Liver (tissue), 9 donors: ENCODE measurements around the gene UHRF2. TPM values are rescaled to one million over a fixed set of nuclear protein-coding genes. Genes with fewer than 3 reads are reported as not detected.
A peak's percentile ranks its signal among the peaks of the same experiment; 100 is the strongest.

ENCODE experiments used
- DNase-seq: peaks from one replicate; pipeline ENCODE4 v3.0.0-alpha.2; 2017; ENCODE audit warnings: low spot score
- H3K27ac ChIP-seq, 2 donors: one replicate each; pipeline ENCODE4 v1.7.0; 2013; ENCODE audit warnings: inconsistent platforms in 2 of 2, low read length in 2 of 2, control low read depth in 1 of 2, low read depth in 1 of 2, mild to moderate bottlenecking in 1 of 2
- H3K27me3 ChIP-seq, 4 donors: one replicate each; pipeline versions ENCODE4 v1.6.1 to v1.7.0; 2013; ENCODE audit warnings: low read length in 3 of 4, inconsistent platforms in 1 of 4, mild to moderate bottlenecking in 1 of 4, moderate library complexity in 1 of 4; ENCODE audit not compliant: control insufficient read depth in 4 of 4, insufficient read depth in 4 of 4
- H3K36me3 ChIP-seq, 4 donors: one replicate each; pipeline versions ENCODE4 v1.6.1 to v1.7.0; 2013; ENCODE audit warnings: low read length in 3 of 4, mild to moderate bottlenecking in 3 of 4, low read depth in 1 of 4, moderate library complexity in 1 of 4; ENCODE audit not compliant: control insufficient read depth in 4 of 4, insufficient read depth in 3 of 4
- H3K4me1 ChIP-seq, 4 donors: one replicate each; pipeline versions ENCODE4 v1.6.1 to v1.7.0; 2013; ENCODE audit warnings: low read length in 3 of 4, mild to moderate bottlenecking in 3 of 4, moderate library complexity in 1 of 4; ENCODE audit not compliant: control insufficient read depth in 4 of 4, insufficient read depth in 4 of 4
- H3K4me3 ChIP-seq, 3 donors: one replicate each; pipeline versions ENCODE4 v1.6.1 to v1.7.0; 2013; ENCODE audit warnings: low read length in 3 of 3, control low read depth in 1 of 3, low read depth in 1 of 3, mild to moderate bottlenecking in 1 of 3
- H3K9ac ChIP-seq, 2 donors: one replicate each; pipeline ENCODE4 v1.7.0; 2013; ENCODE audit warnings: low read length in 2 of 2, mild to moderate bottlenecking in 2 of 2, moderate library complexity in 2 of 2, control low read depth in 1 of 2, low read depth in 1 of 2
- H3K9me3 ChIP-seq, 4 donors: one replicate each; pipeline versions ENCODE4 v1.6.1 to v1.7.0; 2013; ENCODE audit warnings: low read length in 3 of 4; ENCODE audit not compliant: control insufficient read depth in 4 of 4
- ATF3 ChIP-seq: IDR thresholded peaks from 2 replicates; pipeline ENCODE4 v1.6.1; 2016; ENCODE audit warnings: antibody characterized with exemption
- CTCF ChIP-seq: fragments of 150-350 bp; IDR thresholded peaks from 2 replicates; pipeline ENCODE4 v1.5.1; 2017; ENCODE audit warnings: improper control_type of control experiment, low read depth, low read length; ENCODE audit not compliant: missing input control
- EGR1 ChIP-seq, 2 donors: IDR thresholded peaks; 2 replicates each; pipeline ENCODE4 v1.6.1; 2016 to 2018; ENCODE audit warnings: antibody characterized with exemption in 2 of 2, low read depth in 2 of 2
- FOXA1 ChIP-seq: IDR thresholded peaks from 2 replicates; pipeline ENCODE4 v1.6.1; 2016; ENCODE audit warnings: antibody characterized with exemption
- FOXA2 ChIP-seq: IDR thresholded peaks from 2 replicates; pipeline ENCODE4 v1.6.1; 2016; ENCODE audit warnings: antibody characterized with exemption
- GABPA ChIP-seq, 2 donors: IDR thresholded peaks in 1 of 2; conservative IDR thresholded peaks in 1 of 2; 2 replicates each; pipeline ENCODE4 v1.6.1; 2016; ENCODE audit warnings: antibody characterized with exemption in 2 of 2, mild to moderate bottlenecking in 1 of 2, moderate library complexity in 1 of 2
- HNF4A ChIP-seq, 2 donors: conservative IDR thresholded peaks; 2 replicates each; pipeline ENCODE4 v1.6.1; 2016; ENCODE audit warnings: antibody characterized with exemption in 2 of 2, mild to moderate bottlenecking in 2 of 2
- HNF4G ChIP-seq: IDR thresholded peaks from 2 replicates; pipeline ENCODE4 v1.6.1; 2016; ENCODE audit warnings: antibody characterized with exemption
- JUND ChIP-seq, 2 donors: IDR thresholded peaks; 2 replicates each; pipeline ENCODE4 v1.6.1; 2016; ENCODE audit warnings: antibody characterized with exemption in 2 of 2
- NR2F2 ChIP-seq: IDR thresholded peaks from 2 replicates; pipeline ENCODE4 v1.6.1; 2016; ENCODE audit warnings: antibody characterized with exemption
- RAD21 ChIP-seq, 2 donors: IDR thresholded peaks; 2 replicates each; pipeline ENCODE4 v1.6.1; 2016; ENCODE audit warnings: antibody characterized with exemption in 2 of 2, mild to moderate bottlenecking in 2 of 2
- RXRA ChIP-seq, 2 donors: IDR thresholded peaks; 2 replicates each; pipeline ENCODE4 v1.6.1; 2017 to 2018; ENCODE audit warnings: antibody characterized with exemption in 2 of 2, mild to moderate bottlenecking in 1 of 2
- SP1 ChIP-seq: IDR thresholded peaks from 2 replicates; pipeline ENCODE4 v1.6.1; 2018; ENCODE audit warnings: antibody characterized with exemption, mild to moderate bottlenecking
- TAF1 ChIP-seq: conservative IDR thresholded peaks from 2 replicates; pipeline ENCODE4 v1.6.1; 2016; ENCODE audit warnings: antibody characterized with exemption, mild to moderate bottlenecking
- YY1 ChIP-seq: IDR thresholded peaks from 2 replicates; pipeline ENCODE4 v1.6.1; 2016; ENCODE audit warnings: antibody characterized with exemption, mild to moderate bottlenecking
- WGBS: extraction: QIAGEN DNeasy Blood & Tissue Kit; methylation state at CpG from one replicate; pipeline ENCODE4 v1.1.7; 2013; 5-methylcytosine and 5-hydroxymethylcytosine counted together
- polyA plus RNA-seq, 2 donors: library from polyadenylated mRNA; stranded (reverse) in 1 of 2; unstranded in 1 of 2; fragments of 200-250 nt in 1 of 2; fragments of >200 nt in 1 of 2; fragmentation: Nextera tagmentation in 1 of 2; extraction: Ambion mirVana in 1 of 2; gene quantifications; one replicate each; pipeline versions ENCODE4 v1.2.1 to v1.2.3, GENCODE V29; 2013 to 2015
- total RNA-seq, 2 donors: library from RNA; depleted of rRNA; stranded (reverse); fragments of >200 nt; gene quantifications; one replicate each; pipeline ENCODE4 v1.2.3, GENCODE V29; 2014
- TF ChIP-seq, protein P1 (sequence below): IDR thresholded peaks from 2 replicates; pipeline ENCODE4 v1.6.1; 2016; ENCODE audit warnings: antibody characterized with exemption
- TF ChIP-seq, protein P2 (sequence below): IDR thresholded peaks from 2 replicates; pipeline ENCODE4 v1.6.1; 2016; ENCODE audit warnings: antibody characterized with exemption
- TF ChIP-seq, protein P3 (sequence below): IDR thresholded peaks from 2 replicates; pipeline ENCODE4 v1.6.1; 2016; ENCODE audit warnings: antibody characterized with exemption, mild to moderate bottlenecking
- donor health status: healthy.
- donor health status: healthy.
- donor health status: healthy.
- donor health status: healthy.
- donor health status: healthy.

The UHRF2 gene
- total RNA-seq (10 to 100 TPM; 26.0 to 34.1 TPM), polyA plus RNA-seq (1 to 10 TPM; 5.7 to 7.9 TPM)

GRCh38 chr9:6412487-6413364 is at the start of gene UHRF2:
Gene UHRF2, plus strand, starts transcription at chr9:6413199. Its CDS starts 292 bp downstream, at chr9:6413491.
- Histone ChIP-seq H3K9ac (peak within 1 kb of the TSS; percentile 50 to 81), H3K4me3 (peak within 1 kb of the TSS; percentile 69 to 99 (median 96)), H3K27ac (peak within 1 kb of the TSS; percentile 73 to 78), H3K9me3 (no peaks in the 10 kb centered on the region), H3K36me3 (no peaks in the 10 kb centered on the region), H3K4me1 (peaks cover 5 to 33% (median 16%) of the 10 kb centered on the region in 4 donors), H3K27me3 (no peaks in the 10 kb centered on the region)
- WGBS: 8% methylated on average over 88 of the region's 88 CpGs
- peak; percentile 99 for DNase-seq
- peak; percentile 59 for TF ChIP-seq FOXA2
- TF ChIP-seq NR2F2: peak; percentile 46
- TF ChIP-seq ATF3: no peak
- TF ChIP-seq, protein P1, sequence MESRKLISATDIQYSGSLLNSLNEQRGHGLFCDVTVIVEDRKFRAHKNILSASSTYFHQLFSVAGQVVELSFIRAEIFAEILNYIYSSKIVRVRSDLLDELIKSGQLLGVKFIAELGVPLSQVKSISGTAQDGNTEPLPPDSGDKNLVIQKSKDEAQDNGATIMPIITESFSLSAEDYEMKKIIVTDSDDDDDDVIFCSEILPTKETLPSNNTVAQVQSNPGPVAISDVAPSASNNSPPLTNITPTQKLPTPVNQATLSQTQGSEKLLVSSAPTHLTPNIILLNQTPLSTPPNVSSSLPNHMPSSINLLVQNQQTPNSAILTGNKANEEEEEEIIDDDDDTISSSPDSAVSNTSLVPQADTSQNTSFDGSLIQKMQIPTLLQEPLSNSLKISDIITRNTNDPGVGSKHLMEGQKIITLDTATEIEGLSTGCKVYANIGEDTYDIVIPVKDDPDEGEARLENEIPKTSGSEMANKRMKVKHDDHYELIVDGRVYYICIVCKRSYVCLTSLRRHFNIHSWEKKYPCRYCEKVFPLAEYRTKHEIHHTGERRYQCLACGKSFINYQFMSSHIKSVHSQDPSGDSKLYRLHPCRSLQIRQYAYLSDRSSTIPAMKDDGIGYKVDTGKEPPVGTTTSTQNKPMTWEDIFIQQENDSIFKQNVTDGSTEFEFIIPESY: peak; percentile 99
- TF ChIP-seq RXRA (IDR thresholded peaks at IDR 0.05): peak; percentile 53 to 55
- TF ChIP-seq CTCF: no peak
- TF ChIP-seq YY1: peak; percentile 94
- TF ChIP-seq SP1: peak; percentile 76
- TF ChIP-seq GABPA (IDR thresholded peaks at IDR 0.05 in 1 of 2, conservative IDR thresholded peaks at IDR 0.05 in 1 of 2): peak in 1 of 2 donors; percentile 66
- TF ChIP-seq TAF1: peak; percentile 60
- TF ChIP-seq HNF4A (conservative IDR thresholded peaks at IDR 0.05): peak; percentile 24 to 43
- no peak for TF ChIP-seq HNF4G
- TF ChIP-seq, protein P2, sequence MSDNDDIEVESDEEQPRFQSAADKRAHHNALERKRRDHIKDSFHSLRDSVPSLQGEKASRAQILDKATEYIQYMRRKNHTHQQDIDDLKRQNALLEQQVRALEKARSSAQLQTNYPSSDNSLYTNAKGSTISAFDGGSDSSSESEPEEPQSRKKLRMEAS: peak; percentile 87
- peak in 1 of 2 donors; percentile 27 for TF ChIP-seq RAD21 (IDR thresholded peaks at IDR 0.05)
- TF ChIP-seq FOXA1: no peak
- TF ChIP-seq JUND (IDR thresholded peaks at IDR 0.05): peak in 1 of 2 donors; percentile 32
- TF ChIP-seq, protein P3, sequence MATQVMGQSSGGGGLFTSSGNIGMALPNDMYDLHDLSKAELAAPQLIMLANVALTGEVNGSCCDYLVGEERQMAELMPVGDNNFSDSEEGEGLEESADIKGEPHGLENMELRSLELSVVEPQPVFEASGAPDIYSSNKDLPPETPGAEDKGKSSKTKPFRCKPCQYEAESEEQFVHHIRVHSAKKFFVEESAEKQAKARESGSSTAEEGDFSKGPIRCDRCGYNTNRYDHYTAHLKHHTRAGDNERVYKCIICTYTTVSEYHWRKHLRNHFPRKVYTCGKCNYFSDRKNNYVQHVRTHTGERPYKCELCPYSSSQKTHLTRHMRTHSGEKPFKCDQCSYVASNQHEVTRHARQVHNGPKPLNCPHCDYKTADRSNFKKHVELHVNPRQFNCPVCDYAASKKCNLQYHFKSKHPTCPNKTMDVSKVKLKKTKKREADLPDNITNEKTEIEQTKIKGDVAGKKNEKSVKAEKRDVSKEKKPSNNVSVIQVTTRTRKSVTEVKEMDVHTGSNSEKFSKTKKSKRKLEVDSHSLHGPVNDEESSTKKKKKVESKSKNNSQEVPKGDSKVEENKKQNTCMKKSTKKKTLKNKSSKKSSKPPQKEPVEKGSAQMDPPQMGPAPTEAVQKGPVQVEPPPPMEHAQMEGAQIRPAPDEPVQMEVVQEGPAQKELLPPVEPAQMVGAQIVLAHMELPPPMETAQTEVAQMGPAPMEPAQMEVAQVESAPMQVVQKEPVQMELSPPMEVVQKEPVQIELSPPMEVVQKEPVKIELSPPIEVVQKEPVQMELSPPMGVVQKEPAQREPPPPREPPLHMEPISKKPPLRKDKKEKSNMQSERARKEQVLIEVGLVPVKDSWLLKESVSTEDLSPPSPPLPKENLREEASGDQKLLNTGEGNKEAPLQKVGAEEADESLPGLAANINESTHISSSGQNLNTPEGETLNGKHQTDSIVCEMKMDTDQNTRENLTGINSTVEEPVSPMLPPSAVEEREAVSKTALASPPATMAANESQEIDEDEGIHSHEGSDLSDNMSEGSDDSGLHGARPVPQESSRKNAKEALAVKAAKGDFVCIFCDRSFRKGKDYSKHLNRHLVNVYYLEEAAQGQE: peak; percentile 56
- peak in 1 of 2 donors; percentile 35 for TF ChIP-seq EGR1 (IDR thresholded peaks at IDR 0.05; ENCODE audit: low read depth in 2 of 2)
